ENCODE measurements around the gene ADGRG2.

ADGRG2 gene

GRCh38 chrX:18951032-18951431 is 171.2 kb downstream of the ADGRG2 start:
- H3K27me3 ChIP-seq (ENCODE audit: insufficient read depth, poor library complexity, severe bottlenecking) = no peaks in the 10 kb centered on the region
- TF ChIP-seq GABPA (IDR thresholded peaks at IDR 0.05; ENCODE audit: low read depth) = no peak
- TF ChIP-seq POLR2AphosphoS5 (IDR thresholded peaks at IDR 0.05; ENCODE audit: low read depth) = no peak
- TF ChIP-seq, protein P1, sequence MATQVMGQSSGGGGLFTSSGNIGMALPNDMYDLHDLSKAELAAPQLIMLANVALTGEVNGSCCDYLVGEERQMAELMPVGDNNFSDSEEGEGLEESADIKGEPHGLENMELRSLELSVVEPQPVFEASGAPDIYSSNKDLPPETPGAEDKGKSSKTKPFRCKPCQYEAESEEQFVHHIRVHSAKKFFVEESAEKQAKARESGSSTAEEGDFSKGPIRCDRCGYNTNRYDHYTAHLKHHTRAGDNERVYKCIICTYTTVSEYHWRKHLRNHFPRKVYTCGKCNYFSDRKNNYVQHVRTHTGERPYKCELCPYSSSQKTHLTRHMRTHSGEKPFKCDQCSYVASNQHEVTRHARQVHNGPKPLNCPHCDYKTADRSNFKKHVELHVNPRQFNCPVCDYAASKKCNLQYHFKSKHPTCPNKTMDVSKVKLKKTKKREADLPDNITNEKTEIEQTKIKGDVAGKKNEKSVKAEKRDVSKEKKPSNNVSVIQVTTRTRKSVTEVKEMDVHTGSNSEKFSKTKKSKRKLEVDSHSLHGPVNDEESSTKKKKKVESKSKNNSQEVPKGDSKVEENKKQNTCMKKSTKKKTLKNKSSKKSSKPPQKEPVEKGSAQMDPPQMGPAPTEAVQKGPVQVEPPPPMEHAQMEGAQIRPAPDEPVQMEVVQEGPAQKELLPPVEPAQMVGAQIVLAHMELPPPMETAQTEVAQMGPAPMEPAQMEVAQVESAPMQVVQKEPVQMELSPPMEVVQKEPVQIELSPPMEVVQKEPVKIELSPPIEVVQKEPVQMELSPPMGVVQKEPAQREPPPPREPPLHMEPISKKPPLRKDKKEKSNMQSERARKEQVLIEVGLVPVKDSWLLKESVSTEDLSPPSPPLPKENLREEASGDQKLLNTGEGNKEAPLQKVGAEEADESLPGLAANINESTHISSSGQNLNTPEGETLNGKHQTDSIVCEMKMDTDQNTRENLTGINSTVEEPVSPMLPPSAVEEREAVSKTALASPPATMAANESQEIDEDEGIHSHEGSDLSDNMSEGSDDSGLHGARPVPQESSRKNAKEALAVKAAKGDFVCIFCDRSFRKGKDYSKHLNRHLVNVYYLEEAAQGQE (IDR thresholded peaks at IDR 0.05; ENCODE audit: insufficient replicate concordance, low read depth) = no peak
- no peak for TF ChIP-seq CTCF (IDR thresholded peaks at IDR 0.05; ENCODE audit: insufficient read depth, low read length)
- no peak for TF ChIP-seq SPI1 (IDR thresholded peaks at IDR 0.05; ENCODE audit: borderline replicate concordance, low read depth)
- no peak overlapping the region for H3K4me3 ChIP-seq (replicated peaks; ENCODE audit: insufficient read depth, low read length)
- no peak for DNase-seq (ENCODE audit: low read depth in 1 of 2, low spot score in 1 of 2)
- H3K27ac ChIP-seq (replicated peaks) = no peak overlapping the region

DNA sequence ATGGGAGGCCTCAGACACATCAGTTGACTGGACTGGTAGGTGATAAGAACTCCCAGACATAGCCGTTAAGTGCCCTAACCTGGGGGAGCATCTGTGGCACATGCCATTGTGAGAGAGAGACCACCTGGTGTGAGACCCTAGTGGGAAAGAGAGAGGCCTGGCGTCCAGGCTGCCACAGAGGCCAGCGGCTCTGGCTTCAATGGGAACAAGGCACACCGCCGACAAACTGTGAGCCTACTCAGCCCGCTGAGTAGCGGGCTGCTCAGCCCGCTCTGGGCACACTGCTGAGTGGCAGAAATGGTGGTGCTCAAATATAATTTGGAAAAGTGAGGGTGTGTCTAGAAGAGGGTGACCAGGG is 172.3 kb downstream of the ADGRG2 start:
- H3K4me3 ChIP-seq (replicated peaks; ENCODE audit: insufficient read depth, low read length) = no peak overlapping the region
- TF ChIP-seq, protein P1 (IDR thresholded peaks at IDR 0.05; ENCODE audit: insufficient replicate concordance, low read depth) = no peak
- no peak for TF ChIP-seq SPI1 (IDR thresholded peaks at IDR 0.05; ENCODE audit: borderline replicate concordance, low read depth)
- TF ChIP-seq GABPA (IDR thresholded peaks at IDR 0.05; ENCODE audit: low read depth) = no peak
- no peak for TF ChIP-seq CTCF (IDR thresholded peaks at IDR 0.05; ENCODE audit: insufficient read depth, low read length)
- TF ChIP-seq POLR2AphosphoS5 (IDR thresholded peaks at IDR 0.05; ENCODE audit: low read depth) = no peak
- DNase-seq (ENCODE audit: low read depth in 1 of 2, low spot score in 1 of 2) = no peak
- H3K27me3 ChIP-seq (ENCODE audit: insufficient read depth, poor library complexity, severe bottlenecking) = no peaks in the 10 kb centered on the region
- H3K27ac ChIP-seq (replicated peaks) = no peak overlapping the region

DNA sequence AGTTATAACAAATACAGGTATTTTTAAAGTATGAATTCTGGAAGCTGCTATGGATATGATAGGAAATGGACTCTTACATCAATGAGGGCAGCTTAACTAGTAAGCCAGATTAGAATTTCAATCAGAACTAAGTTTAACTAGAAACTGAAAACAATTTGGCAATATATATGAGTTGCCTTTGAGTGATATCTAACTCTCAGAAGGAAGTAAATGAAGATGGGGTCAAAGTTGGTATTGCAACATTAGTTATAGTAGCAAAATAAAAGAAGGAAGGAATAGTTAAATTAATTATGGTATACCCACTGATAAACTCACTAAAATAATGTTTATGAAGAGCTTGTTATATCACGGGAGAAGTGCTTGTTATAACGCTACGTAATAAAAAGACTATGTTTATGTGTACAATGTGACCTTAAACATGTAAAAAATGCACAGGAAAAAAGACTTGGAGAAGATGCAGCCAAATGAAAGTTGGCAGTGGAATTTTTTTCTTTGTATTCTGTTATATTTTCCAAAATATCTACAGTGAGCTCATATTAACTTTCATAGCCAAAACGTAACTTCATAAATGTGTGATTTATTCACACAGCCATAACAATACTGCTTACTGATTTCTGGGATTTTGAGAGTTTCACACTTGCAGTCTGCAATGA is 172.9 kb downstream of the ADGRG2 start:
- no peak overlapping the region for H3K4me3 ChIP-seq (replicated peaks; ENCODE audit: insufficient read depth, low read length)
- DNase-seq (ENCODE audit: low read depth in 1 of 2, low spot score in 1 of 2) = no peak
- no peak overlapping the region for H3K27ac ChIP-seq (replicated peaks)
- H3K27me3 ChIP-seq (ENCODE audit: insufficient read depth, poor library complexity, severe bottlenecking) = no peaks in the 10 kb centered on the region
- TF ChIP-seq GABPA (IDR thresholded peaks at IDR 0.05; ENCODE audit: low read depth) = no peak
- TF ChIP-seq POLR2AphosphoS5 (IDR thresholded peaks at IDR 0.05; ENCODE audit: low read depth) = no peak
- TF ChIP-seq CTCF (IDR thresholded peaks at IDR 0.05; ENCODE audit: insufficient read depth, low read length) = no peak
- no peak for TF ChIP-seq SPI1 (IDR thresholded peaks at IDR 0.05; ENCODE audit: borderline replicate concordance, low read depth)
- TF ChIP-seq, protein P1 (IDR thresholded peaks at IDR 0.05; ENCODE audit: insufficient replicate concordance, low read depth) = no peak
